ENCODE measurements around the gene TBCD.
"Not testable (repeated sequence)": the region's sequence is repeated elsewhere in the genome, so short reads cannot be mapped to it uniquely, and the experiment has no call there.

The TBCD gene

DNA sequence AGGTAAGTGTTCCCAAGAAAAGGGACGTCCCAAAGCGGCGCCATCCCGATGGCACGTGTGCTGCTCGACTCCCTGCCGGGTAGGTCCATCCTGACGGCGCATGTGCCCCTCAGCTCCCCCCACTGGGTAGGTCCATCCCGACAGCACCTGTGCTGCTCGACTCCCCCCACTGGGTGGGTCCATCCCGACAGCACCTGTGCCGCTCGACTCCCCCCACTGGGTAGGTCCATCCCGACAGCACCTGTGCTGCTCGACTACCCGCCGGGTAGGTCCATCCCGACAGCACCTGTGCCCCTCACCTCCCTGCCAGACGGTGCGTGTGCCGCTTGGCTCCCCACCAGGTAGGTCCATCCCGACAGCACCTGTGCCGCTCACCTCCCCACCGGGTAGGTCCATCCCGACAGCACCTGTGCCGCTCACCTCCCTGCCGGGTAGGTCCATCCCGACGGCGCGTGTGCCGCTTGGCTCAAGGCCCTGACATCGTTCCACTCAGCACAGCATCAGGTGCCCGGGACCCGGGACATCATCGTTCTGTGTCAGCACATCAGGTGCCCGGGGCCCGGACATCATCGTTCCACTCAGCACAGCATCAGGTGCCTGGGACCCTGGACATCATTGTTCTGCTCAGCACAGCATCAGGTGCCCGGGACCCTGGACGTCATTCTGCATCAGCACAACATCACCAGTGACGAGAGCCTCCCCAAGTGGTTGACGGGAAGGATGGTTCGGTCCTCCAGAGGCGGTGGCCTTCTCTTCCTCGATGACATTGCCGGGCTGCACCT, 22.2 kb upstream of the TBCD start:
- no peak for DNase-seq (ENCODE audit: low read depth)

DNA sequence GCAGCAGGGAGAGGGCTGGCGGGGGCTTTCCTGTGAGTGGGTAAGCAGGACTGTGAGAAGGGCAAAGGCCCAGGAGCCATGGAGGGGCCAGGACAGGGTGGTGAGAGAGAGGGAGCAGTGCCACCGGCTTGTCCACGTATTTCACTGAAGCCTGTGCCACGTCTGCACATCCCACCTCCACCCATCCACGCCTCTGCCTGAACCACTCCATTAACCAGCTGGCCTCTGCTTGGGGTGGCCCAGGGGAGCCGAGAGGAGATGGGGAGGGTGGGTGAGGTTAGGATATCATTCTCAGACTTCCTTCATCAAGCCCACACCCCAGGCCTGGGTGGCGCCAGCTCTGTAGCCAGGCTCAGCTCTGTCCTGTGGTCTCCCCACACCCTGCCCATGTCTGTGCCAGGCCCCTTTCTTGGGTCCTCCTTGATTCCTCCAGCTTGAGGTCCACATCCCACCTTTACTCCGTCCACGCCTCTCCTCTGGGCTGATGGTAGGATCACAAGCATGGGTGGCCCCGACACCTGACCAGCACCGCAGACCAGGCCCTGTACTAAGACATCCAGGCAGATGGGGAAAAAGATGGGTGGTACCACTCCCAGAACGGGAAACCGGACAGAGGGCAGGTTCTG, 19.6 kb upstream of the TBCD start:
- no peak for DNase-seq (ENCODE audit: low read depth)

GRCh38 chr17:82734987-82735866, 16.6 kb upstream of the TBCD start, which contains the start of gene FN3K:
TSS of gene FN3K (plus strand) at chr17:82735615. CDS start at chr17:82735637, 22 bp downstream.
- DNase-seq (ENCODE audit: low read depth), result peak; percentile 35

- no peak for DNase-seq (ENCODE audit: low read depth)
Observed at GRCh38 chr17:82736511-82737185, 15.2 kb upstream of the TBCD start.

DNA sequence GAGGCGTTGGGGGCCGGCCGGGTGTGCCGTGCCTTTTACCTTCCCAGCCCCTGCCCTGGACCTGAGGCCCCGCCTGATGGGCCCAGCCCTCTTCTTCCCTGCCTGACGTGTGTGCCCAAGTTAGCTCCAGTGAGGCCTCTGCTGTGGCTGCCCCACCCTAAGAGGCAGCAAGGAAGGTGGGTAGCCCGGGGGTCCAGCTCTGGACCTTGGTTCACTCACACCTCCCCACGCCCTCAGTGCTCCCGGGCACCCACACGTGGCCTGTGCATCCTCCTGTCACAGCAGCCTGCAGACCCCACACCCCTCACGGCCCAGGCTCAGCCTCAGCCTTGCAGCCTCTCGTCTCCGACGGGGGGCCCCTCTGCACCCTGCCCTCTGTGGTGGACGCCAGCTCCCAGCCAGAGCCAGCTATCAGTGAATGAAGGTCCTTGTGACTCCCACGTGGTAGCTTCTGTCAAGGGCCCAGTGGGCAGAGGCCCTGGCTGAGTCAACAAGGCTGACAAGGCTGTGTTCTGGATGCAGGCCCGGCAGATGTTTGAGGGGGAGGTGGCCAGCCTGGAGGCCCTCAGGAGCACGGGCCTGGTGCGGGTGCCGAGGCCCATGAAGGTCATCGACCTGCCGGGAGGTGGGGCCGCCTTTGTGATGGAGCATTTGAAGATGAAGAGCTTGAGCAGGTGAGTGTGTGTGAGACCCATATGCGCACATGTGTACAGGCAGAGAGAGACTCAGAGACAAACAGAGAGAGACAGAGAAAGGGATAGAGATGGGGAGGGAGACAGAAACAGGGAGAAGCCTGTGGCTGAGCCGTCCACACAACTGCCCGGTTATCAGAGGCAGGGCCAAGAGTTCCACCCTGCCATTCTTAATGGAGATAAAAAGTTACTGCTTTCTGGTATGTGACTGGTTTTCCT, 13.6 kb upstream of the TBCD start:
- no peak for DNase-seq (ENCODE audit: low read depth)

DNA sequence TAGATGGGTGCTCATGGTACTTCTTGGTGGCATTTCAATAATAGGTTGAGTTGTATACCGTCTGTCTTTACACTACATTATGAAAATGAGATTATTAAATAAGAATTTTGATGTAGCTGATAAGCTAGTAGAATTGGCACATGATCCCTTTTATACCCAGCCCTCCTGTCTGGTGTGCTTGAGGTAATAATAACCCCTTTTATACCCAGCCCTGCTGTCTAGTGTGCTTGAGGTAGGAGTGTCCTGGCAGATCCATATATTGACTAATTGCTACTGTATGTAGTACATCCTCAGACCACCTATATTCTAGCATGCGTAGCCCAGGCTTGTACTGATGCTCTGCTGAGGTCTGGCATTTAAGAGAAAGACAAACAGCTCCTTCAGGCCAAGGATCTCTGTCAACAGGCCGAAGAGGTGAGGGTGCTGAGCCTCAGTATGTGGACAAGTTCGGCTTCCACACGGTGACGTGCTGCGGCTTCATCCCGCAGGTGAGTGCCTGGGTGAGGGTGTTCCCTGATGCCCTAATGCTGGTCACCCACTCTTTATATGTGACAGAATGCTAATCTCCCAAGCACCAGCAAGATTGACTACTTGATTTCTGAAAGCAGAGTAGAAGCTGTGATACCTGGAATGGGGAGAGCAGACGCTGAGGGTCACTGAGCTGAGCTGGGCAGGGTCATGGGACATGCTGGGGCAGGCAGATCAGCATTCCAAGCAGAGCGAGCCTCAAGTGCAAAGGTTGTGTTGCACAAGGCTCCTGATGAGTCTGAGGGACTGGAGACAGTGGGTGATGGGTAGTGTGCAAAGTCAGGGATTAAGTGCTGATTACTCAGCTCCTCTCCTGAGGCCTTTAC, 10.7 kb upstream of the TBCD start:
- no peak for DNase-seq (ENCODE audit: low read depth)

- DNase-seq (ENCODE audit: low read depth), result no peak
Observed at GRCh38 chr17:82743344-82744219, 8.3 kb upstream of the TBCD start.

DNA sequence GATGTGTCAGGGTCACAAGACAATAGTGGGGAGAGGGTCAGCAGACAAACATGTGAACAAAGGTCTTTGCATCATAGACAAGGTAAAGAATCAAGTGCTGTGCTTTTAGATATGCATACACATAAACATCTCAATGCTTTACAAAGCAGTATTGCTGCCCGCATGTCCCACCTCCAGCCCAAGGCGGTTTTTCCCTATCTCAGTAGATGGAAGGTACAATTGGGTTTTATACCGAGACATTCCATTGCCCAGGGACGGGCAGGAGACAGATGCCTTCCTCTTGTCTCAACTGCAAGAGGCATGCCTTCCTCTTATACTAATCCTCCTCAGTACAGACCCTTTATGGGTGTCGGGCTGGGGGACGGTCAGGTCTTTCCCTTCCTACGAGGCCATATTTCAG, 7.1 kb upstream of the TBCD start:
- DNase-seq (ENCODE audit: low read depth), result not testable (repeated sequence)

DNA sequence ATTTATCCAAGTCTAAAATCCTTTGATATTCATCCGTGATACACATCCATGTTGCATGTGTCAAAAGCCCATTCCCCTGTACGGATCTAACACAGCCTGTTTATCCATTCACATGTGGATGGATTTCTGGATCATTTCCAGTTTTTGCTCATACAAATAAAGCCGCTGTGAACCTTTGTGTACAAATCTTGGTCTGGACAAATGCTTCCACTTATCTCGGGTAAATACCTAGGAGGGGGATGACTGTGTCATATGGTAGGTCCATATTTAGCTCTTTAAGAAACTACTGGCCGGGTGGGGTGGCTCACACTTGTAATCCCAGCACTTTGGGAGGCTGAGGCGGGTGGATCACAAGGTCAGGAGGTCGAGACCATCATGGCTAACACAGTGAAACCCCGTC, 6.3 kb upstream of the TBCD start:
- no peak for DNase-seq (ENCODE audit: low read depth)

DNA sequence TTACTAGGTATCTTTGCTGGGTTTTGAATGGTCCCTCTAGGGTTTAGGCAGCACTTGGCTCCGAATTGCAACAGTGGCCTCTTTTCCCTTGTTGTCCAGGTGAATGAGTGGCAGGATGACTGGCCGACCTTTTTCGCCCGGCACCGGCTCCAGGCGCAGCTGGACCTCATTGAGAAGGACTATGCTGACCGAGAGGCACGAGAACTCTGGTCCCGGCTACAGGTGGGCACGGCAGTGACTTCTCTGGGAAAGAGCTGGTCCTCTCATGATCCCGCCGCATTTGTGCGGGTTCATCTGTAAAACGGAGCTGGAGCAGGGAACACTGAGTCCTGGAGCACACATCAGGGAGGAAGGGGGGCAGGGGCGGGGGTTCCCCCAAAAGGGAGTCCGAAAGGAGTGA, 3.1 kb upstream of the TBCD start:
- DNase-seq (ENCODE audit: low read depth), result no peak

DNA sequence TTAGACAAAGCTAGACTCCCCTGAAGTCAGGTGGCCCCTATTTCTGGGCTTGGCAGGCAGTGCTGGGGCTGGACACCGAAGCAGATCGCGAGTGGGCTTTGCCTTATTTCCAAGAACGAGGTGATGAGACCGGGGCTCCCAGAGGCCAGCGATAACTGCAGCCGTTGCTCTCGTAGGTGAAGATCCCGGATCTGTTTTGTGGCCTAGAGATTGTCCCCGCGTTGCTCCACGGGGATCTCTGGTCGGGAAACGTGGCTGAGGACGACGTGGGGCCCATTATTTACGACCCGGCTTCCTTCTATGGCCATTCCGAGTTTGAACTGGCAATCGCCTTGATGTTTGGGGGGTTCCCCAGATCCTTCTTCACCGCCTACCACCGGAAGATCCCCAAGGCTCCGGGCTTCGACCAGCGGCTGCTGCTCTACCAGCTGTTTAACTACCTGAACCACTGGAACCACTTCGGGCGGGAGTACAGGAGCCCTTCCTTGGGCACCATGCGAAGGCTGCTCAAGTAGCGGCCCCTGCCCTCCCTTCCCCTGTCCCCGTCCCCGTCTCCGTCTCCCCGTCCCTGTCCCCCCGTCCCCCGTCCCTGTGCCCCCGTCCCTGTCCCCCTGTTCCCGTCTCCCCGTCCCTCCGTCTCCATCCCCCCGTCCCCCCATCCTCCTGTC, 1.5 kb upstream of the TBCD start:
- DNase-seq (ENCODE audit: low read depth), result no peak

- no peak for DNase-seq (ENCODE audit: low read depth)
Observed at GRCh38 chr17:82751171-82751570, 694 bp upstream of the TBCD start.

- DNase-seq (ENCODE audit: low read depth), result no peak
Observed at GRCh38 chr17:82752371-82753200, 721 bp downstream of the TBCD start.

- no peak for DNase-seq (ENCODE audit: low read depth)
Observed at GRCh38 chr17:82753201-82753464, 1.3 kb downstream of the TBCD start.

- DNase-seq (ENCODE audit: low read depth), result no peak
Observed at GRCh38 chr17:82754297-82755208, 2.7 kb downstream of the TBCD start.

DNA sequence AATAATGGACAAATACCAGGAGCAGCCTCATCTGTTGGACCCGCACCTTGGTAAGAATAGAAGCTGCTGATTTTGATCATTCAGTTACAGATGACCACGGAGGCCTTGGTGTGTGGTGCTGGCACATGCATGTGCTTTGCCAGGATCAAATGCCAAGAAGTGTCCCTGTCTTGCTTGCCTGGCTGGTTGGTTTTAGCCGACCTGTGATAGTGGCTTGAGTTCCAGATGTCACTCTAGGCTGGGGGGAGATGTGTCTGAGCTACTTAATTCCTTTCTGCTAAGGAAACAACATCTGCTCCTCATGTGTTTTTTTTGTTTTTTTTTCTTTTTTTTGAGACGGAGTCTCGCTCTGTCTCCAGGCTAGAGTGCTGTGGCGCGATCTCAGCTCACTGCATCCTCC, 4.3 kb downstream of the TBCD start:
- DNase-seq (ENCODE audit: low read depth), result no peak

- DNase-seq (ENCODE audit: low read depth), result no peak
Observed at GRCh38 chr17:82765371-82765770, 13.5 kb downstream of the TBCD start.

Measured in T follicular helper cell (primary cell).